Neuronal stem cell (in vitro differentiated cells): ENCODE data around the gene MAD1L1.
A peak's percentile ranks its signal among the peaks of the same experiment; 100 is the strongest.

Experiments used
- DNase-seq: peaks from one replicate; pipeline ENCODE4 v3.0.0-alpha.2; 2013; ENCODE audit warnings: low spot score
- H2AFZ ChIP-seq: one replicate; pipeline ENCODE4 v1.6.1; 2013; ENCODE audit warnings: mild to moderate bottlenecking, low read length, inconsistent platforms
- H2AK5ac ChIP-seq: 2 replicates; pipeline ENCODE4 v1.6.1; 2013; ENCODE audit warnings: low read depth, mild to moderate bottlenecking, inconsistent platforms, low read length, moderate library complexity, mixed read lengths
- H2BK120ac ChIP-seq: 2 replicates; pipeline ENCODE4 v1.6.1; 2013; ENCODE audit warnings: low read depth, mild to moderate bottlenecking, inconsistent platforms, low read length, moderate library complexity, mixed read lengths
- H2BK12ac ChIP-seq: one replicate; pipeline ENCODE4 v1.6.1; 2013; ENCODE audit warnings: low read length, inconsistent platforms
- H2BK15ac ChIP-seq: 2 replicates; pipeline ENCODE4 v1.6.1; 2013; ENCODE audit warnings: mild to moderate bottlenecking, low read length, inconsistent platforms, mixed read lengths
- H2BK5ac ChIP-seq: one replicate; pipeline ENCODE4 v1.6.1; 2013; ENCODE audit warnings: inconsistent platforms, mild to moderate bottlenecking, low read length, moderate library complexity
- H3K14ac ChIP-seq: one replicate; pipeline ENCODE4 v1.6.1; 2013; ENCODE audit warnings: low read length, inconsistent platforms
- H3K18ac ChIP-seq: 2 replicates; pipeline ENCODE4 v1.6.1; 2013; ENCODE audit warnings: low read length, inconsistent platforms
- H3K23ac ChIP-seq: 2 replicates; pipeline ENCODE4 v1.6.1; 2013; ENCODE audit warnings: low read depth, mild to moderate bottlenecking, mixed read lengths, low read length, inconsistent platforms; ENCODE audit not compliant: poor library complexity
- H3K27ac ChIP-seq: replicated peaks from 3 replicates; pipeline ENCODE4 v1.5.1; 2013; ENCODE audit warnings: low read length, inconsistent platforms
- H3K27me3 ChIP-seq, 3 experiments: 2 replicates each; pipeline ENCODE4 v1.6.1; 2013; ENCODE audit warnings: low read length in 3 of 3, mild to moderate bottlenecking in 2 of 3, inconsistent platforms in 1 of 3, low read depth in 1 of 3, mixed read lengths in 1 of 3, moderate library complexity in 1 of 3; ENCODE audit not compliant: control insufficient read depth in 3 of 3, insufficient read depth in 3 of 3
- H3K36me3 ChIP-seq, 2 donors: replicated peaks in 1 of 2; 2 replicates each; pipeline ENCODE4 v1.6.1; 2013; ENCODE audit warnings: low read length in 2 of 2; ENCODE audit not compliant: control insufficient read depth in 2 of 2, insufficient read depth in 2 of 2
- H3K4ac ChIP-seq: 2 replicates; pipeline ENCODE4 v1.6.1; 2013; ENCODE audit warnings: inconsistent platforms, mild to moderate bottlenecking, low read length, moderate library complexity
- H3K4me1 ChIP-seq, 2 donors: 1 replicate in 1 of 2; 2 replicates in 1 of 2; pipeline ENCODE4 v1.6.1; 2013; ENCODE audit warnings: low read length in 2 of 2, low read depth in 1 of 2; ENCODE audit not compliant: control insufficient read depth in 2 of 2, insufficient read depth in 1 of 2
- H3K4me2 ChIP-seq: one replicate; pipeline ENCODE4 v1.6.1; 2013; ENCODE audit warnings: mild to moderate bottlenecking, low read length, inconsistent platforms; ENCODE audit not compliant: insufficient read depth, poor library complexity, severe bottlenecking
- H3K4me3 ChIP-seq, 2 donors: 2 replicates each; pipeline ENCODE4 v1.5.1; 2013; ENCODE audit warnings: low read length in 2 of 2, mild to moderate bottlenecking in 2 of 2, inconsistent platforms in 1 of 2, moderate library complexity in 1 of 2
- H3K79me1 ChIP-seq: one replicate; pipeline ENCODE4 v1.6.1; 2013; ENCODE audit warnings: low read depth, mild to moderate bottlenecking, inconsistent platforms, low read length, moderate library complexity
- H3K9ac ChIP-seq: one replicate; pipeline ENCODE4 v1.6.1; 2013; ENCODE audit warnings: mild to moderate bottlenecking, low read depth, low read length, inconsistent platforms; ENCODE audit not compliant: poor library complexity
- H3K9me3 ChIP-seq, 2 donors: replicated peaks in 1 of 2; 2 replicates each; pipeline versions ENCODE3 to v1.6.1; 2013; ENCODE audit warnings: low read length in 2 of 2, mild to moderate bottlenecking in 2 of 2, inconsistent platforms in 1 of 2, low read depth in 1 of 2, mixed read lengths in 1 of 2, moderate library complexity in 1 of 2; ENCODE audit not compliant: control insufficient read depth in 2 of 2, insufficient read depth in 1 of 2
- H4K8ac ChIP-seq: one replicate; pipeline ENCODE4 v1.6.1; 2013; ENCODE audit warnings: low read depth, mild to moderate bottlenecking, inconsistent platforms, low read length, moderate library complexity
- H4K91ac ChIP-seq: one replicate; pipeline ENCODE4 v1.6.1; 2013; ENCODE audit warnings: low read length, low read depth, mild to moderate bottlenecking, inconsistent platforms; ENCODE audit not compliant: poor library complexity
- WGBS, 2 donors: extraction: QIAGEN DNeasy Blood & Tissue Kit; methylation state at CpG; one replicate each; pipeline ENCODE4 v1.1.7; 2013; ENCODE audit warnings: missing lambda C conversion rate in 2 of 2, mixed read lengths in 1 of 2; ENCODE audit not compliant: insufficient read length in 2 of 2, insufficient replicate concordance in 1 of 2; ENCODE audit errors: extremely low coverage in 2 of 2; 5-methylcytosine and 5-hydroxymethylcytosine counted together

MAD1L1 gene

GRCh38 chr7:1914743-1915142 is 318.0 kb downstream of the MAD1L1 start:
- no peak overlapping the region for H4K8ac ChIP-seq
- no peak overlapping the region for H4K91ac ChIP-seq
- no peak overlapping the region for H3K4me3 ChIP-seq
- H3K4me2 ChIP-seq: no peak overlapping the region
- DNase-seq: no peak
- no CpG with 5 or more reads among the region's 9 CpGs for WGBS, 2 donors
- no peak overlapping the region for H3K9ac ChIP-seq
- no peaks in the 10 kb centered on the region for H3K36me3 ChIP-seq
- H3K18ac ChIP-seq: no peak overlapping the region
- H3K4me1 ChIP-seq: peaks cover 0 to 2% of the 10 kb centered on the region in 2 donors
- H2BK5ac ChIP-seq: peak overlapping the region; percentile 82
- H3K27ac ChIP-seq: no peak overlapping the region
- no peak overlapping the region for H2BK120ac ChIP-seq
- H3K27me3 ChIP-seq: no peaks in the 10 kb centered on the region
- peaks cover 11% of the 10 kb centered on the region for H3K79me1 ChIP-seq
- H2AK5ac ChIP-seq: no peak overlapping the region
- no peak overlapping the region for H2BK15ac ChIP-seq
- no peak overlapping the region for H3K14ac ChIP-seq
- no peak overlapping the region for H3K4ac ChIP-seq
- H2BK12ac ChIP-seq: no peak overlapping the region
- H2AFZ ChIP-seq: no peak overlapping the region
- H3K9me3 ChIP-seq: no peaks in the 10 kb centered on the region
- no peak overlapping the region for H3K23ac ChIP-seq

GRCh38 chr7:1914321-1914720 is 318.4 kb downstream of the MAD1L1 start:
- DNase-seq: no peak
- WGBS, 2 donors: no CpG with 5 or more reads among the region's 21 CpGs
- Histone ChIP-seq H2BK15ac (no peak overlapping the region), H3K36me3 (no peaks in the 10 kb centered on the region), H2BK12ac (no peak overlapping the region), H3K18ac (peak overlapping the region; percentile 83), H2BK120ac (no peak overlapping the region), H3K14ac (peak overlapping the region; percentile 94), H2AK5ac (peak overlapping the region; percentile 88), H3K4me1 (peaks cover 0 to 2% of the 10 kb centered on the region in 2 donors), H4K91ac (no peak overlapping the region), H3K4ac (no peak overlapping the region), H4K8ac (no peak overlapping the region), H2BK5ac (no peak overlapping the region), H3K27ac (no peak overlapping the region), H2AFZ (no peak overlapping the region), H3K4me2 (no peak overlapping the region), H3K79me1 (peaks cover 11% of the 10 kb centered on the region), H3K9ac (peak overlapping the region; percentile 44), H3K27me3 (no peaks in the 10 kb centered on the region), H3K4me3 (no peak overlapping the region), H3K23ac (peak overlapping the region; percentile 80), H3K9me3 (no peaks in the 10 kb centered on the region)

GRCh38 chr7:1913466-1914282 is 319.1 kb downstream of the MAD1L1 start:
- Histone ChIP-seq H3K18ac (peak overlapping the region; percentile 83), H2BK15ac (no peak overlapping the region), H3K9me3 (no peaks in the 10 kb centered on the region), H3K14ac (peak overlapping the region; percentile 94), H3K4me2 (no peak overlapping the region), H3K27ac (no peak overlapping the region), H3K79me1 (peaks cover 11% of the 10 kb centered on the region), H3K4ac (peak overlapping the region; percentile 89), H3K23ac (peak overlapping the region; percentile 80), H3K9ac (peak overlapping the region; percentile 81), H2BK120ac (no peak overlapping the region), H2BK5ac (peak overlapping the region; percentile 66), H2BK12ac (peak overlapping the region; percentile 94), H2AFZ (no peak overlapping the region), H2AK5ac (peak overlapping the region; percentile 88), H3K36me3 (no peaks in the 10 kb centered on the region), H3K4me1 (peaks cover 0 to 2% of the 10 kb centered on the region in 2 donors), H4K8ac (peak overlapping the region; percentile 82), H3K27me3 (no peaks in the 10 kb centered on the region), H3K4me3 (peak overlapping the region in 1 of 2 donors; percentile 38), H4K91ac (no peak overlapping the region)
- no peak for DNase-seq
- WGBS, 2 donors: no CpG with 5 or more reads among the region's 25 CpGs

GRCh38 chr7:1912593-1913465 is 319.9 kb downstream of the MAD1L1 start:
- Histone ChIP-seq H3K4me3 (no peak overlapping the region), H3K9ac (peak overlapping the region; percentile 44), H3K27ac (no peak overlapping the region), H3K4me2 (no peak overlapping the region), H2BK120ac (no peak overlapping the region), H3K36me3 (no peaks in the 10 kb centered on the region), H2BK12ac (no peak overlapping the region), H4K8ac (peak overlapping the region; percentile 17), H2AK5ac (no peak overlapping the region), H3K14ac (peak overlapping the region; percentile 71), H3K79me1 (peaks cover 13% of the 10 kb centered on the region), H3K4ac (peak overlapping the region; percentile 11), H3K23ac (no peak overlapping the region), H2BK5ac (peak overlapping the region; percentile 66), H3K4me1 (peaks cover 0 to 2% of the 10 kb centered on the region in 2 donors), H3K27me3 (no peaks in the 10 kb centered on the region), H2BK15ac (no peak overlapping the region), H3K18ac (peak overlapping the region; percentile 80), H4K91ac (no peak overlapping the region), H3K9me3 (no peaks in the 10 kb centered on the region), H2AFZ (no peak overlapping the region)
- DNase-seq: no peak
- WGBS, 2 donors: no CpG with 5 or more reads among the region's 41 CpGs
